ENCODE results near the gene VCAN. TPM values are rescaled to one million over a fixed set of nuclear protein-coding genes. Genes with fewer than 3 reads are reported as not detected.

The VCAN gene
- total RNA-seq, 1 donor from 2014 or later = 67.5 TPM

DNA sequence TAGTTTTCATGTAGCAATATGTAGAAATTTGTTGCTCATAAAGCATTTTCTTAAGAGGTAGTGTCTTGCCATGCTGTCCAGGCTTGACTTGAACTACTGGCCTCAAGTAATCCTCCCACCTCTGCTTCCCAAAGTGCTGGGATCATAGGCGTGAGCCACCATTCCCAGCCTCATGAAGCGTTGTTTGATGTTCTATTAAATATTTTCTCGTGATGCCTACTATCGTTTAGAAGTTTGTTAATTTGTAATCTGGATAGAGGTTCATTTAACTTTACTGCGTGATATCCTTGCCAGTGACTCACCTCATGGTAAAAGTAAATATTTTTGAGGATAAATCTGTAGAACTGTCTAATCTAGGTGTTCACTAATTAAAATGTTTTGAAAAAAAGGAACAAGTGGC lies 82.6 kb downstream of the VCAN start:
- Mint-ChIP-seq H3K4me1 (ENCODE audit: unreplicated experiment) (peaks cover 9% of the 10 kb centered on the region), H3K9me3 (ENCODE audit: unreplicated experiment) (no peaks in the 10 kb centered on the region), H3K4me3 (ENCODE audit: unreplicated experiment) (no peak overlapping the region), H3K36me3 (ENCODE audit: unreplicated experiment) (peaks cover 10% of the 10 kb centered on the region), H3K27ac (ENCODE audit: unreplicated experiment) (no peak overlapping the region), H3K27me3 (ENCODE audit: unreplicated experiment) (no peaks in the 10 kb centered on the region)
- no peak for DNase-seq (ENCODE audit: extremely low spot score, unreplicated experiment)
- TF ChIP-seq, protein P1, sequence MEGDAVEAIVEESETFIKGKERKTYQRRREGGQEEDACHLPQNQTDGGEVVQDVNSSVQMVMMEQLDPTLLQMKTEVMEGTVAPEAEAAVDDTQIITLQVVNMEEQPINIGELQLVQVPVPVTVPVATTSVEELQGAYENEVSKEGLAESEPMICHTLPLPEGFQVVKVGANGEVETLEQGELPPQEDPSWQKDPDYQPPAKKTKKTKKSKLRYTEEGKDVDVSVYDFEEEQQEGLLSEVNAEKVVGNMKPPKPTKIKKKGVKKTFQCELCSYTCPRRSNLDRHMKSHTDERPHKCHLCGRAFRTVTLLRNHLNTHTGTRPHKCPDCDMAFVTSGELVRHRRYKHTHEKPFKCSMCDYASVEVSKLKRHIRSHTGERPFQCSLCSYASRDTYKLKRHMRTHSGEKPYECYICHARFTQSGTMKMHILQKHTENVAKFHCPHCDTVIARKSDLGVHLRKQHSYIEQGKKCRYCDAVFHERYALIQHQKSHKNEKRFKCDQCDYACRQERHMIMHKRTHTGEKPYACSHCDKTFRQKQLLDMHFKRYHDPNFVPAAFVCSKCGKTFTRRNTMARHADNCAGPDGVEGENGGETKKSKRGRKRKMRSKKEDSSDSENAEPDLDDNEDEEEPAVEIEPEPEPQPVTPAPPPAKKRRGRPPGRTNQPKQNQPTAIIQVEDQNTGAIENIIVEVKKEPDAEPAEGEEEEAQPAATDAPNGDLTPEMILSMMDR (IDR thresholded peaks at IDR 0.05) = no peak

GRCh38 chr5:83554686-83555085 lies 83.1 kb downstream of the VCAN start:
- TF ChIP-seq, protein P1 (IDR thresholded peaks at IDR 0.05) = no peak
- no peak overlapping the region for H3K4me3 Mint-ChIP-seq (ENCODE audit: unreplicated experiment)
- H3K36me3 Mint-ChIP-seq (ENCODE audit: unreplicated experiment) = peaks cover 10% of the 10 kb centered on the region
- DNase-seq (ENCODE audit: extremely low spot score, unreplicated experiment) = no peak
- no peaks in the 10 kb centered on the region for H3K9me3 Mint-ChIP-seq (ENCODE audit: unreplicated experiment)
- no peak overlapping the region for H3K27ac Mint-ChIP-seq (ENCODE audit: unreplicated experiment)
- H3K4me1 Mint-ChIP-seq (ENCODE audit: unreplicated experiment) = peaks cover 11% of the 10 kb centered on the region
- no peaks in the 10 kb centered on the region for H3K27me3 Mint-ChIP-seq (ENCODE audit: unreplicated experiment)

DNA sequence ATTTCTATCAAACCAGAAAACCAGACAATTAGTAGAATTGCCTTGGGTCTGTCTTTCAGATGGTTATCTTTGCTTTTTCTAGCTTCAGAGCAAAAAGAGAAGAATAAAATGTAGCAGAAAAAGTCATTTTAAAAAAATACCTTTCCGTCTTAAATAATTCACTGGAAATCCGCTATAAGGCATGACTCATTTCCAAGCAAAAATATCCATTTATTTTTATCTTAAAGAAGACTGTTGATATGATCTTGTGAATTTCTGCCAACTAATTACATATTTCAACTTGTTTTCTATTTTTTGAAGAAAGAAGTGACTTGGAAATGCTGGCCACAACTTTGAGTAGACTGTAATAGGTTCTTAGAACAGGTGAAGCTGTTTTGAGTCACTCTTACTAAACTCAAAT lies 83.7 kb downstream of the VCAN start:
- no peaks in the 10 kb centered on the region for H3K27me3 Mint-ChIP-seq (ENCODE audit: unreplicated experiment)
- no peaks in the 10 kb centered on the region for H3K9me3 Mint-ChIP-seq (ENCODE audit: unreplicated experiment)
- H3K27ac Mint-ChIP-seq (ENCODE audit: unreplicated experiment) = no peak overlapping the region
- TF ChIP-seq, protein P1 (IDR thresholded peaks at IDR 0.05) = no peak
- H3K36me3 Mint-ChIP-seq (ENCODE audit: unreplicated experiment) = peaks cover 10% of the 10 kb centered on the region
- peaks cover 11% of the 10 kb centered on the region for H3K4me1 Mint-ChIP-seq (ENCODE audit: unreplicated experiment)
- no peak overlapping the region for H3K4me3 Mint-ChIP-seq (ENCODE audit: unreplicated experiment)
- no peak for DNase-seq (ENCODE audit: extremely low spot score, unreplicated experiment)

DNA sequence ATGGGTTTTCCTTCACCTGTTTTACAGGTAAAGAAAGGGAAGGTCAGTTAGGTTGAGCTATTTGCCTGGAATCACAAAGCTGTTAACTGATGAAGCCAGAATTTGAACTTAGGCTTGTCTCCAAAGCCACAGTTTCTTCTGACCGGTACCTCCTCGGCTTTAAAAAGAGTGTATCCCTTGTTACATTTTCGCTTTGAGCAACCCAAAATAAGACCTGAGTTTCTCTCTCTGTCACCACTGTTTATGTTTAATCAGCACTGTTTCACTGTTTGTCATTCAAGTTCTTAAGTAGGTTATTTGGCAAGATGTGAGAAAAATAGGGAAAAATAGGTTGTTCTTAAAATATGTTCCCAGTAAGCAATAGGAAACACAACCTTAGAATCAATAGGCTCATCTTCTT lies 84.6 kb downstream of the VCAN start:
- Mint-ChIP-seq H3K27ac (ENCODE audit: unreplicated experiment) (no peak overlapping the region), H3K36me3 (ENCODE audit: unreplicated experiment) (peaks cover 13% of the 10 kb centered on the region), H3K4me3 (ENCODE audit: unreplicated experiment) (no peak overlapping the region), H3K27me3 (ENCODE audit: unreplicated experiment) (no peaks in the 10 kb centered on the region), H3K4me1 (ENCODE audit: unreplicated experiment) (peaks cover 11% of the 10 kb centered on the region), H3K9me3 (ENCODE audit: unreplicated experiment) (no peaks in the 10 kb centered on the region)
- TF ChIP-seq, protein P1 (IDR thresholded peaks at IDR 0.05) = no peak
- no peak for DNase-seq (ENCODE audit: extremely low spot score, unreplicated experiment)

DNA sequence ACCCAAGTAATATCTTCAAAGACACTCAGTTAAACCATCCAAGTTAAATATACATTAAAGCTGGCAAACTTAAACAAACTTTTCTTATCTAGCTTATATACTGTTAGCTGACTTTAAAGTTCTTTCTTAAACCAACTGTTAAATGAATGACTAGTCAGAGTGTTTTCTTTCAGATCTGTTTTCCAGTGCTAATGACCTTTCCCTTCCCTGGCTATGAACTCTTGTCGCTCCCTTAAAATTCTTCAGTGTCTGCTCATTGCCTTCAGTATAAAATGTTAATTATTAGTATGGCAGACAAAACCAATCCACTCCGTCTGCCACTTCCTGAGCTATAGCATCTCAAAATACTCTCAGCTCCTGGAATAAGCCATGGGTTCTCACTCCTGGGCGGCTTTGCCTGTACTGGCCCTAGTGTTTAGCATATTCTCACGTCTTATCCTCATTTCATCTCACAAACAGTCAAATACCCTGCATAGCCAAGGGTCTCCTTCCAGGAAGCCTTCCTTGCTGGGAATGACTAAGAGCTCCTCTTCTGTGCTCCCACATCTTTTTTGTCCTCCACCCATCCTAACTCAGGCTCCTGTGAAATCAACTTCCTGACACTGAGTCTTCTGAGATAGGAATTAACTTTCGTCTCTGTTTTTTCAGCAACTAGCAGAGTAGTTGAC lies 87.7 kb downstream of the VCAN start:
- H3K27ac Mint-ChIP-seq (ENCODE audit: unreplicated experiment) = no peak overlapping the region
- no peak for DNase-seq (ENCODE audit: extremely low spot score, unreplicated experiment)
- H3K4me3 Mint-ChIP-seq (ENCODE audit: unreplicated experiment) = no peak overlapping the region
- TF ChIP-seq, protein P1 (IDR thresholded peaks at IDR 0.05) = no peak
- H3K27me3 Mint-ChIP-seq (ENCODE audit: unreplicated experiment) = no peaks in the 10 kb centered on the region
- H3K9me3 Mint-ChIP-seq (ENCODE audit: unreplicated experiment) = no peaks in the 10 kb centered on the region
- peaks cover 6% of the 10 kb centered on the region for H3K4me1 Mint-ChIP-seq (ENCODE audit: unreplicated experiment)
- peaks cover 9% of the 10 kb centered on the region for H3K36me3 Mint-ChIP-seq (ENCODE audit: unreplicated experiment)

Measured in osteocyte (in vitro differentiated cells).